Activated naive CD8-positive, alpha-beta T cell (primary cell): ENCODE results near the gene MIER2.

ENCODE experiments used
- H3K27ac Mint-ChIP-seq: one replicate; pipeline ENCODE4 v1.8.0; 2021; ENCODE audit warnings: mixed read lengths
- H3K27me3 Mint-ChIP-seq: one replicate; pipeline ENCODE4 v1.8.0; 2021; ENCODE audit warnings: mixed read lengths
- H3K36me3 Mint-ChIP-seq: one replicate; pipeline ENCODE4 v1.8.0; 2021; ENCODE audit warnings: mixed read lengths
- H3K4me1 Mint-ChIP-seq: one replicate; pipeline ENCODE4 v1.8.0; 2021; ENCODE audit warnings: low read depth, mixed read lengths
- H3K4me3 Mint-ChIP-seq: one replicate; pipeline ENCODE4 v1.8.0; 2021; ENCODE audit warnings: mild to moderate bottlenecking, mixed read lengths
- H3K9me3 Mint-ChIP-seq: one replicate; pipeline ENCODE4 v1.8.0; 2021; ENCODE audit warnings: low read depth, mixed read lengths

The MIER2 gene

GRCh38 chr19:315811-316210 is 28.8 kb downstream of the MIER2 start:
- no peaks in the 10 kb centered on the region for H3K4me1 Mint-ChIP-seq
- peaks cover 18% of the 10 kb centered on the region for H3K36me3 Mint-ChIP-seq
- no peak overlapping the region for H3K4me3 Mint-ChIP-seq
- H3K27me3 Mint-ChIP-seq, result no peaks in the 10 kb centered on the region
- H3K27ac Mint-ChIP-seq, result no peak overlapping the region
- H3K9me3 Mint-ChIP-seq, result no peaks in the 10 kb centered on the region

GRCh38 chr19:313988-314815 is 30.4 kb downstream of the MIER2 start:
- no peak overlapping the region for H3K4me3 Mint-ChIP-seq
- H3K27me3 Mint-ChIP-seq, result no peaks in the 10 kb centered on the region
- H3K4me1 Mint-ChIP-seq, result no peaks in the 10 kb centered on the region
- H3K27ac Mint-ChIP-seq, result no peak overlapping the region
- peaks cover 15% of the 10 kb centered on the region for H3K36me3 Mint-ChIP-seq
- no peaks in the 10 kb centered on the region for H3K9me3 Mint-ChIP-seq

DNA sequence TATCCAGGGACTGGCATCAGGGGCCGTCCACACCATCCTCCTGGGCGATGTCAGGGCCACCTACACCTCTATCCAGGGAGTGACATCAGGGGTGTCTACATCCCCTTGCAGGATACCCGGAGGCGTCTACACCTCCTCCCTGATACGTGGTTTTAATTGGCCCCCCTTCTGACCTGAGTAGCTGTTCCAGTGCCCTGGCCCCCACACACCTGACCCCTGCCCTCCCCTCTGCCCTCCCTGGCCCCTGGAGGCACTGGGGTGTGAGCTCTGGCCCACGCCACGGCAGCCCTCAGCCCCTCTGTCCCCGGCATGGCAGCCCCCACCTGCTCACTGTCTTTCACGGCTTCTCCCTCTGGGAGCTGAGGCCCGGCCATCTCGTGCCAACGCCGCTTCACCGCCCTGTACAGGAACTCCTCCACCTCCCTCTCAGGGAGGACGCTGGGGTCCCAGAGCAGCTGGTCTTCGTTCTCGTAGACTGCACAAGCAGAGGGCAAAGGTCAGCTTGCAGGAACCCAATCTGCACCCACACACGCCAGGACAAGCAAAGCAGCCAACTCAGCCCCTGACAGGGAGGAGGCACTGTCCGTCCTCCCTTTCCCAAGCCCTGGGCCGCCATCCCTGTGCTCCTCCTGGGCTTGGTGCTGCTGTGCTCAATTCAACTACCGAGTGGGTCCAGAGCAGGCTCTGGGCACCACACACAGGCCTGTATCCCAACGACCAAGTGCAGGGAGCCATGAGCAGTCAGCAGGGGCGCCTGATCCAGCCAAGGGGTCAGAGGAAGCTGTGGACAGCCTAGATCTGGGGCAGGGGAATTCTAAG is 31.2 kb downstream of the MIER2 start:
- H3K4me3 Mint-ChIP-seq, result no peak overlapping the region
- no peaks in the 10 kb centered on the region for H3K9me3 Mint-ChIP-seq
- H3K4me1 Mint-ChIP-seq, result no peaks in the 10 kb centered on the region
- no peak overlapping the region for H3K27ac Mint-ChIP-seq
- H3K36me3 Mint-ChIP-seq, result peaks cover 12% of the 10 kb centered on the region
- no peaks in the 10 kb centered on the region for H3K27me3 Mint-ChIP-seq

DNA sequence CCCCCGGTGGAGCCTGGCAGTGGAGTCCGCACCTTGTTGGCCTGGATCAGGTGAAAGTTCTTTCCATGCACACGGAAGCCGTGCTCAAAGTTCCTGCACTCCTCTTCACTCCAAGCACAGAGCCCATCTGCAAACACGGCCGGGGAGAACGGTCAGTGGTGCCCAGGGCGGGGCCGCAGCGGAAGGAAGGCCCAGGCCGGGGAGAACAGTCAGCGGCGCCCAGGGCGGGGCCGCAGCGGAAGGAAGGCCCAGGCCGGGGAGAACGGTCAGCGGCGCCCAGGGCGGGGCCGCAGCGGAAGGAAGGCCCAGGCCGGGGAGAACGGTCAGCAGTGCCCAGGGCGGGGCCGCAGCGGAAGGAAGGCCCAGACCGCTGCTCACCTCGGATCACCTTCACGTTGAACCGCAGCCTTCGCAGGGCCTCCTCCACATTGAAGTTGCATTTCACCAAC is 32.8 kb downstream of the MIER2 start:
- Mint-ChIP-seq H3K27me3 (no peaks in the 10 kb centered on the region), H3K36me3 (peaks cover 11% of the 10 kb centered on the region), H3K4me1 (no peaks in the 10 kb centered on the region), H3K9me3 (no peaks in the 10 kb centered on the region), H3K4me3 (no peak overlapping the region), H3K27ac (no peak overlapping the region)

DNA sequence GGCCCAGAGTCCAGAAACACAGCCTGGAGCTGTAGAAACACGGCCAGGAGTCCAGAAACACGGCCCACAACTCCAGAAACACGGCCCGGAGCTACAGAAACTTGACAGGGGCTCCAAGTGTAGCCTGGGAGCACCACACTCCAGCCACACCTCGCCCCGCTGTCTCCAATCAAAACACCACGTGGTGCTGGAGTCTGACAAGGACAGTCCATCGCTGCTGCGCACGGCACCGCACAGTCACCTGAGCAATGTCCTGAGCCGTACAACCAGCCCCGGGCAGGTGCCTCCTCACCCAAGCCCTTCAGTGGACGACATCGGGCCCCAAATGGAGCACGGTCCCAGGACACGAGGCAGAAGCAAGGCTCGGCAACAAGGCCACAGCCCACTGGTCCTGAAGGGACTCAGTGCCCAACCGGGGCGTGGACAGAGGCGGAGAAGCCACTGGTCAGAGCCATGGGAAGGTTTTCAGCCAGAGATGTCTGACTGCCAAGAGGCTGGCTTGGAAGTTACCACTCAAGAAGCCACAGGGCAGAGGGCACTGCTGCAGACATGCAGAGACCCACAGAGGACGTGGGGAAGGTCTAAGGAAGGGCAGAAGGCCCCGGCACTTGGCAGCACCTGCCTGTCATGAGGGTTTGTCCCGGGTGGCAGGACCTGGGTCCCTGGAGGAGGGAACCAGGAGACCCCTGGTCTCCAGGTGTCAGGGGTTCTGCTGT is 33.7 kb downstream of the MIER2 start:
- Mint-ChIP-seq H3K9me3 (no peaks in the 10 kb centered on the region), H3K36me3 (peaks cover 11% of the 10 kb centered on the region), H3K27me3 (no peaks in the 10 kb centered on the region), H3K27ac (no peak overlapping the region), H3K4me3 (no peak overlapping the region), H3K4me1 (no peaks in the 10 kb centered on the region)

- no peaks in the 10 kb centered on the region for H3K27me3 Mint-ChIP-seq
- H3K9me3 Mint-ChIP-seq, result no peaks in the 10 kb centered on the region
- no peak overlapping the region for H3K27ac Mint-ChIP-seq
- H3K36me3 Mint-ChIP-seq, result peaks cover 6% of the 10 kb centered on the region
- no peak overlapping the region for H3K4me3 Mint-ChIP-seq
- H3K4me1 Mint-ChIP-seq, result peaks cover under 1% of the 10 kb centered on the region
These were observed 34.4 kb downstream of the MIER2 start for GRCh38 chr19:310141-310651.

- Mint-ChIP-seq H3K4me1 (peaks cover 4% of the 10 kb centered on the region), H3K36me3 (peaks cover 4% of the 10 kb centered on the region), H3K27ac (no peak overlapping the region), H3K9me3 (no peaks in the 10 kb centered on the region), H3K4me3 (no peak overlapping the region), H3K27me3 (no peaks in the 10 kb centered on the region)
These were observed 35.4 kb downstream of the MIER2 start for GRCh38 chr19:309206-309565.

GRCh38 chr19:308471-309205 is 36.0 kb downstream of the MIER2 start:
- Mint-ChIP-seq H3K9me3 (no peaks in the 10 kb centered on the region), H3K4me3 (no peak overlapping the region), H3K27me3 (no peaks in the 10 kb centered on the region), H3K27ac (no peak overlapping the region), H3K4me1 (peaks cover 4% of the 10 kb centered on the region), H3K36me3 (peaks cover 2% of the 10 kb centered on the region)

DNA sequence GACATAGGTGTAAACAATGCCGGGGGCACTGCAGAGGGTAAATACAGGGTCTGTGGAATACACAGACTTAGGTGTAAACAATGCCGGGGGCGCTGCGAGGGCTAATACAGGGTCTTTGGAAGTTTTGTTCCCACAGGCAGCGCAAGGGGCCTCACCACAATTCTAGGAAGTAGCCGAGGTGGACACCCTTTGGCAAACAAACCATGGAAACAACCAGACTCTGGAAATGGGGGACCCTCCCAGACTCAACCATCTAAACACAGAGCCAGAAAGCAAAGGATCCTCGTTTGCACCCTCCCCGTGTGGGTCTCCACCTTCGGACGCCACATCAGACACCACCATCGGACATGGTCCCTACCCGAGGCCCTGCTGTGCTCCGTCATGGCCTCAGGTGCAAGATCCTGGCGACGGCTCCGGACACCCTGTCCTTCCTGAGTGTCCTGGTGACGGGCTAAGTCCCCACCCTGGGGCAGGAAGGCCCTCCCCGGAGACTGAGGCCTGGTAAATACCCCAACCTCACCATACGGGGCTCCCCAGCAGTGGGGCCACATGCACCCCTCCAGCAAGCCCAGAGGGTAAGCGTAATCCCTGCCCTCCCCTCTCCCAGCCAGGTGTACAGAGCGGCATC is 36.7 kb downstream of the MIER2 start:
- H3K4me3 Mint-ChIP-seq, result no peak overlapping the region
- no peaks in the 10 kb centered on the region for H3K27me3 Mint-ChIP-seq
- peaks cover 4% of the 10 kb centered on the region for H3K4me1 Mint-ChIP-seq
- no peak overlapping the region for H3K27ac Mint-ChIP-seq
- H3K9me3 Mint-ChIP-seq, result no peaks in the 10 kb centered on the region
- H3K36me3 Mint-ChIP-seq, result peaks cover 2% of the 10 kb centered on the region

DNA sequence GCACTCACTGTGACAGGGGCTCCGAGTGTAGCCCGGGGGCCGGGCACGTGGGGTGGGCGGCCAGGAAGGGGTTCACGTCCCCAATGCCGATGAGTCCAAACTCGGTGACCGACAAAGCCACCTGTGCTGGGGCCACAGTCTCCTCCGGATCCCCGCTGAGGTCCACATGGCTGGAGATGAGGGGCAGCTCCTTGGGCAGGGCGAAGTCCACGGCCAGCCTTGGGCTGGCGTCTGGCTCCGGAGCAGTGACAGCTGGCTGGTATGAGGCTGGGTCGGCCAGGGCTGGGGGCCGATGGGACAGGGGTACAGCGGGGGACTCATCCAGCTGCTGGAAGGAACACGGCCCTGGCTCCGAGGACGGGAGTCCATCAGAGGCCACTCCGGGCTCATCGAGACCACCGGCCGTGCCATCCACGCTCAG is 37.5 kb downstream of the MIER2 start:
- no peak overlapping the region for H3K4me3 Mint-ChIP-seq
- no peaks in the 10 kb centered on the region for H3K9me3 Mint-ChIP-seq
- no peak overlapping the region for H3K27ac Mint-ChIP-seq
- peaks cover 4% of the 10 kb centered on the region for H3K4me1 Mint-ChIP-seq
- no peaks in the 10 kb centered on the region for H3K27me3 Mint-ChIP-seq
- H3K36me3 Mint-ChIP-seq, result peaks cover 2% of the 10 kb centered on the region

DNA sequence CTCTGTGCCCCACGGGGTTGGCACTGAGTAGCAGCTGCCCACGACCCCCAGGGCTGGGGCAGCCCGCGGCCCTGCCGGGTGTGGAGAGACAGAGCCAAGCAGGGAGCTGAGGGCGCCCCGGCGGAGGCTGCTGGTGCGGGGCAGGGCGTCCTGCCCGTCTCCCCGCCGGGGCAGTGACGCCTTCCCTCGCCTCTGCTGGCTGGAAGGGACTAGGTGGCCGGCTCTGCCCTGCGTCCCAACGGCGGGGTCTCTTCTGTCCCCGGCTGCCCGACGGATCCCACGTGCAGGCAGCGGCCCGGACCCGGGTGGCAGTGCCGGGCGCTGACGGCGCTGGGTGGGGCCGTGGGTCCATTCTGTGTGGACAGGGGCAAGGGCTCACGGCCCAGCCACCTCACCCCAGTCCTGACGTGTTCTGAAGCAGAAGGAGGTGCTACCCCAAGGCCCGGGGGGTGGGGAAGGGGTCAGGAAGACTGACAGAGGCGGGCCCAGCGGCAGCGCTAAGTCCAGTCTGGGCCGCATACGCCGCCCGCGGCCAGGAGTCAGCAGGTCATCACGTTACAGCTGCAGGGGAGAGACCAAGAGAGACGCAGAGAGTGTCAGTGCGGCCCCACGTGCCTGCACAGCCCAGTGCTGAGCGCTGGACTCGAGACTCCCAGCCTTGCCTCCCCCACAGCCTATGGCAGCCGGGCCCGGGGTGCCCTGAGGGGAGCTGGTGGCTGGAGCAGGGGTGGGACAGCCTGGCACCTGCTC is 38.3 kb downstream of the MIER2 start:
- Mint-ChIP-seq H3K4me1 (peaks cover 4% of the 10 kb centered on the region), H3K4me3 (no peak overlapping the region), H3K9me3 (no peaks in the 10 kb centered on the region), H3K36me3 (peaks cover 2% of the 10 kb centered on the region), H3K27ac (no peak overlapping the region), H3K27me3 (no peaks in the 10 kb centered on the region)

- Mint-ChIP-seq H3K36me3 (peaks cover 2% of the 10 kb centered on the region), H3K27ac (no peak overlapping the region), H3K4me1 (peaks cover 4% of the 10 kb centered on the region), H3K9me3 (no peaks in the 10 kb centered on the region), H3K4me3 (no peak overlapping the region), H3K27me3 (no peaks in the 10 kb centered on the region)
These were observed 39.1 kb downstream of the MIER2 start for GRCh38 chr19:305240-306150.
